B cell (primary cell): ENCODE data around the gene TOMM7. TPM values are rescaled to one million over a fixed set of nuclear protein-coding genes. Genes with fewer than 3 reads are reported as not detected.

Experiments
- ATAC-seq: fragments of 200-7000 bp; cut with Tn5 transposase; one replicate; pipeline ENCODE4 v1.10.0; 2021; ENCODE audit warnings: low read depth, mild to moderate bottlenecking, moderate number of reproducible peaks, moderate library complexity
- CTCF ChIA-PET: fragments of 350-600 bp; sonication (Branson Sonifier 250); formaldehyde crosslinking; loops from one replicate; lab custom pipeline; 2021; ENCODE audit warnings: antibody characterized with exemption, inconsistent platforms; lab: Charles Lee
- POLR2A ChIA-PET: fragments of 350-600 bp; sonication (Branson Sonifier 250); formaldehyde crosslinking; loops from one replicate; lab custom pipeline; 2021; ENCODE audit warnings: antibody characterized with exemption; lab: Charles Lee
- DNase-seq: peaks from one replicate; pipeline ENCODE4 v3.0.0; 2013
- H2AFZ ChIP-seq: 2 replicates; pipeline ENCODE4 v1.6.1; 2012; ENCODE audit warnings: mild to moderate bottlenecking, low read depth, low read length; ENCODE audit not compliant: insufficient read depth, poor library complexity, severe bottlenecking
- H3K27ac ChIP-seq, 2 donors: 1 replicate in 1 of 2; 2 replicates in 1 of 2; pipeline ENCODE4 v1.5.1; 2012 to 2013; ENCODE audit warnings: low read length in 2 of 2, mild to moderate bottlenecking in 2 of 2, moderate library complexity in 1 of 2
- H3K27me3 ChIP-seq, 4 experiments: fragments of 200-600 bp in 1 of 4; sonication (generic) in 1 of 4; replicated peaks in 1 of 4; 1 replicate in 2 of 4; 2 replicates in 2 of 4; pipeline versions ENCODE4 v1.6.1 to v1.7.0; 2013 to 2016; ENCODE audit warnings: low read length in 3 of 4, mild to moderate bottlenecking in 2 of 4, mixed read lengths in 1 of 4, moderate library complexity in 1 of 4; ENCODE audit not compliant: insufficient read depth in 4 of 4, control insufficient read depth in 3 of 4; ENCODE audit errors: control extremely low read depth in 1 of 4
- H3K36me3 ChIP-seq, 2 experiments: replicated peaks in 1 of 2; 1 replicate in 1 of 2; 2 replicates in 1 of 2; pipeline versions ENCODE4 v1.6.1 to v1.7.1; 2013; ENCODE audit warnings: low read length in 1 of 2; ENCODE audit not compliant: insufficient read depth in 2 of 2, control insufficient read depth in 1 of 2; ENCODE audit errors: control extremely low read depth in 1 of 2, extremely low read depth in 1 of 2
- H3K4me1 ChIP-seq, 2 donors: fragments of 200-600 bp in 1 of 2; sonication (generic) in 1 of 2; 1 replicate in 1 of 2; 2 replicates in 1 of 2; pipeline versions ENCODE4 v1.5.1 to v1.6.1; 2013 to 2017; ENCODE audit warnings: low read length in 2 of 2; ENCODE audit not compliant: control insufficient read depth in 2 of 2, insufficient read depth in 2 of 2
- H3K4me2 ChIP-seq: replicated peaks from 2 replicates; pipeline ENCODE3; 2012; ENCODE audit warnings: mild to moderate bottlenecking, low read depth, low read length; ENCODE audit not compliant: poor library complexity, severe bottlenecking
- H3K4me3 ChIP-seq, 5 experiments: fragments of 200-600 bp in 1 of 5; sonication (generic) in 1 of 5; 1 replicate in 3 of 5; 2 replicates in 2 of 5; pipeline versions ENCODE4 v1.5.1 to v1.7.0; 2011 to 2016; ENCODE audit warnings: low read length in 4 of 5, mild to moderate bottlenecking in 4 of 5, low read depth in 2 of 5, control low read depth in 1 of 5, moderate library complexity in 1 of 5; ENCODE audit not compliant: insufficient read depth in 1 of 5; ENCODE audit errors: control extremely low read depth in 1 of 5, extremely low read depth in 1 of 5
- H3K79me2 ChIP-seq: fragments of 200-600 bp; sonication (generic); one replicate; pipeline ENCODE4 v1.6.0; 2016; ENCODE audit warnings: low read length; ENCODE audit not compliant: control insufficient read depth, insufficient read depth
- H3K9ac ChIP-seq: fragments of 200-600 bp; sonication (generic); 2 replicates; pipeline ENCODE4 v1.6.1; 2017; ENCODE audit warnings: mild to moderate bottlenecking, low read length, moderate library complexity
- H3K9me3 ChIP-seq, 3 donors: one replicate each; pipeline versions ENCODE4 v1.6.1 to v1.7.1; 2013; ENCODE audit warnings: low read length in 2 of 3; ENCODE audit not compliant: control insufficient read depth in 2 of 3, insufficient read depth in 1 of 3; ENCODE audit errors: control extremely low read depth in 1 of 3
- H4K20me1 ChIP-seq: 2 replicates; pipeline ENCODE4 v1.6.0; 2012; ENCODE audit warnings: mild to moderate bottlenecking, low read length; ENCODE audit not compliant: insufficient read depth, control insufficient read depth, poor library complexity, severe bottlenecking
- H3K27ac Mint-ChIP-seq: one replicate; pipeline ENCODE4 v1.8.0; 2021; ENCODE audit warnings: mixed read lengths
- H3K27me3 Mint-ChIP-seq: one replicate; pipeline ENCODE4 v1.8.0; 2021; ENCODE audit warnings: mixed read lengths
- H3K4me1 Mint-ChIP-seq: one replicate; pipeline ENCODE4 v1.8.0; 2021; ENCODE audit warnings: mixed read lengths
- H3K4me3 Mint-ChIP-seq: one replicate; pipeline ENCODE4 v1.8.0; 2021; ENCODE audit warnings: mixed read lengths
- H3K9me3 Mint-ChIP-seq: one replicate; pipeline ENCODE4 v1.8.0; 2022; ENCODE audit warnings: mixed read lengths; ENCODE audit not compliant: insufficient read depth
- CTCF ChIP-seq: fragments of 200-600 bp; IDR thresholded peaks from one replicate; pipeline ENCODE4 v1.8.0; 2022; ENCODE audit warnings: antibody characterized with exemption, mild to moderate bottlenecking
- EZH2 ChIP-seq: IDR thresholded peaks from 2 replicates; pipeline ENCODE4 v1.6.1; 2012; ENCODE audit warnings: borderline replicate concordance, low read depth, mild to moderate bottlenecking, moderate library complexity, low read length; ENCODE audit not compliant: insufficient read depth, poor library complexity, severe bottlenecking
- WGBS: methylation state at CpG from one replicate; pipeline ENCODE4 v1.1.5; 2013; ENCODE audit warnings: missing lambda C conversion rate; ENCODE audit not compliant: insufficient coverage; 5-methylcytosine and 5-hydroxymethylcytosine counted together
- intact Hi-C: fragments of 100-400 bp; cut with micrococcal nuclease; formaldehyde crosslinking; loops from one replicate; pipeline ENCODE4 v1.10.0; 2022
- polyA plus RNA-seq: library from polyadenylated mRNA; depleted of rRNA; stranded (reverse); fragments of >200 nt; gene quantifications from 2 replicates; pipeline ENCODE4 v1.2.3, GENCODE V29; 2012
- total RNA-seq, 2 donors: library from RNA; stranded (reverse); fragments of 120-200 nt in 1 of 2; gene quantifications; 1 replicate in 1 of 2; 2 replicates in 1 of 2; pipeline versions ENCODE4 v1.2.3 to v1.2.4, GENCODE V29; 2013 to 2022

The TOMM7 gene
- total and polyA plus RNA-seq, 2 donors (not counting 1 experiment from before 2014, with no cell fraction given), result 276 to 437 TPM

GRCh38 chr7:22811746-22812280 lies 10.8 kb downstream of the TOMM7 start:
- H3K36me3 ChIP-seq, result peaks cover 5 to 46% of the 10 kb centered on the region in 2 experiments
- CTCF ChIA-PET, result interaction anchor here (0.8 to 1.6 kb wide), 2 partner anchors 29 to 243 kb away, joined by 4 to 5 read pairs; no protein-coding TSS in a partner anchor

More at GRCh38 chr7:22811746-22812280, 10.8 kb downstream of the TOMM7 start:
- WGBS, result no CpG with 5 or more reads among the region's 4 CpGs
- no peak for DNase-seq
- intact Hi-C loops, result no loop called here
- H3K27ac ChIP-seq, result no peak overlapping the region
- H3K79me2 ChIP-seq, result peaks cover 8% of the 10 kb centered on the region
- POLR2A ChIA-PET, result no interaction called here
- H3K27me3 Mint-ChIP-seq, result no peaks in the 10 kb centered on the region
- H3K4me3 ChIP-seq, result no peak overlapping the region
- H3K4me1 ChIP-seq, result peaks cover 0 to 2% of the 10 kb centered on the region in 2 donors
- no peaks in the 10 kb centered on the region for H4K20me1 ChIP-seq
- no peak overlapping the region for H2AFZ ChIP-seq
- H3K4me2 ChIP-seq, result no peak overlapping the region
- H3K9me3 Mint-ChIP-seq, result no peaks in the 10 kb centered on the region
- H3K9me3 ChIP-seq, result no peaks in the 10 kb centered on the region
- ATAC-seq, result no peak
- no peaks in the 10 kb centered on the region for H3K27me3 ChIP-seq
- no peak overlapping the region for H3K4me3 Mint-ChIP-seq
- no peak overlapping the region for H3K9ac ChIP-seq
- peaks cover 4% of the 10 kb centered on the region for H3K4me1 Mint-ChIP-seq
- H3K27ac Mint-ChIP-seq, result no peak overlapping the region
- TF ChIP-seq CTCF, result no peak
- TF ChIP-seq EZH2, result no peak
